ENCODE results near the gene LYG1. TPM values are rescaled to one million over a fixed set of nuclear protein-coding genes. Genes with fewer than 3 reads are reported as not detected.

LYG1 gene
- total and polyA plus RNA-seq, 2 of the 13 experiments (the other 11 are each of a cell fraction or from before 2014, with no cell fraction given) = 1.00 to 2.9 TPM

DNA sequence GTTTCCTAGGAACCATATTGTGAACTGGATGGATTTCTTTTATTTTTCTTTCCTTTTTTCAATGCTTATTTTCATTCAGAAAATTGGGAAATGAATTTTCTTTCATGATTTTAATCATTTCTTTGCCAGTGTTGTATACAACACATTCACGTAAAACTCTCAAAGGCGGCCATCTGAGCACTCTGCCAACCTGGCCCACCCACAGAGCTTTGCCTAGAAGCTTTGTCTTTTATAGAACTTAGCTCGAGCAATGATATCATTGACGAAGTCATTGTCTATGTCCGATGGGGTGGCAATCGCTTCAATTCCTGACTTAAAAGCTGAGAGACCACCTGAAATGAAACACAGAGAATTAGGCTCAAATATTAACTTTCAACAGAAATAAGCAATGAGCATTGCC lies 58.8 kb downstream of the LYG1 start (continued):
- TF ChIP-seq STAT5B (CRISPR knock-in tag; IDR thresholded peaks at IDR 0.05) (no peak), ZNF446 (CRISPR knock-in tag; IDR thresholded peaks at IDR 0.05) (no peak), ARID2 (CRISPR knock-in tag; IDR thresholded peaks at IDR 0.05; ENCODE audit: borderline replicate concordance) (no peak), ISL2 (CRISPR knock-in tag; IDR thresholded peaks at IDR 0.05) (no peak)

DNA sequence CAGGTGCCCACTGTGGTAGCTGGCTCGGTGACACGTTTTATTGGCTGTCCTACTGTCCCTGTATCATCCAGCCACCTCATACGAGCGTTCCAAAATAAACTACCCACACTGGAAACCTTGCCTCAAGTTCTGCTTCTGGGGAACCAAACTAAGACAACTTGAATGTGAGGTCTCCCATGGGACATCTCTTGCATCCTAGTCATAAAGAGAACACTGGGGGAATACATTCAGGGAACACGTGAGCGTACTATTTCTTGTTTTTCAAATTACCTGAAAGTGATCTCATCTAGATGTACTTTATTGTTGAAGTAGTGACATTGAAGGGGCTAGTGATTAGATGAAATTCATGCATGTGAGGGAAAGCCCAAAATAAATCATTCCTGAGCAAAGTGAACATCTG lies 60.6 kb downstream of the LYG1 start:
- Histone ChIP-seq H4K20me1 (ENCODE audit: insufficient read depth, low read length) (no peaks in the 10 kb centered on the region), H3K4me3 (replicated peaks in 1 of 3; ENCODE audit: insufficient read depth in 1 of 3, low read depth in 2 of 3, low read length in 3 of 3) (no peak overlapping the region), H3K79me2 (ENCODE audit: insufficient read depth, low read length) (no peaks in the 10 kb centered on the region), H3K4me1 (ENCODE audit: insufficient read depth, low read length) (no peaks in the 10 kb centered on the region), H3K9me3 (ENCODE audit: low read length) (no peaks in the 10 kb centered on the region), H2AFZ (ENCODE audit: low read length) (no peak overlapping the region), H3K27me3 (ENCODE audit: control insufficient read depth in 1 of 2, insufficient read depth in 2 of 2, low read length in 2 of 2) (no peaks in the 10 kb centered on the region), H3K9ac (ENCODE audit: insufficient read depth, low read depth, low read length) (no peak overlapping the region), H3K4me2 (ENCODE audit: low read depth, low read length) (no peak overlapping the region), H3K36me3 (replicated peaks in 1 of 2; ENCODE audit: control insufficient read depth in 1 of 2, insufficient read depth in 2 of 2, low read length in 2 of 2) (no peaks in the 10 kb centered on the region), H3K27ac (ENCODE audit: extremely low read length, insufficient read depth, low read length) (no peak overlapping the region)
- BruUV-seq (replicated peaks) = no TSS peak
- intact Hi-C loops (cut with micrococcal nuclease; ENCODE audit: unreplicated experiment) (loop anchor here (10.0 kb wide), 1 partner anchor 144 kb away; no protein-coding TSS in a partner anchor), in situ Hi-C loops (cut with HindIII; ENCODE audit: extremely low pct_ligation_motif_present, low pct_unique_long_range_greater_than_20kb) (no loop called here)
- WGBS (ENCODE audit: low lambda C conversion rate) = 65% methylated on average over 6 of the region's 6 CpGs
- no peak for ATAC-seq
- ChIA-PET CTCF (ENCODE audit: low intra/inter-chr PET ratio, low total read pairs) (no interaction called here), POLR2A (no interaction called here)
- TF ChIP-seq ZNF468 (CRISPR knock-in tag; IDR thresholded peaks at IDR 0.05) (no peak), ZNF747 (CRISPR knock-in tag; IDR thresholded peaks at IDR 0.05; ENCODE audit: borderline replicate concordance) (no peak), SUZ12 (IDR thresholded peaks at IDR 0.05; ENCODE audit: low read depth, low read length) (no peak), ZNF761 (CRISPR knock-in tag; conservative IDR thresholded peaks at IDR 0.05) (no peak)
- FAIRE-seq = no peak
- no peak for DNase-seq (ENCODE audit: low spot score)

DNA sequence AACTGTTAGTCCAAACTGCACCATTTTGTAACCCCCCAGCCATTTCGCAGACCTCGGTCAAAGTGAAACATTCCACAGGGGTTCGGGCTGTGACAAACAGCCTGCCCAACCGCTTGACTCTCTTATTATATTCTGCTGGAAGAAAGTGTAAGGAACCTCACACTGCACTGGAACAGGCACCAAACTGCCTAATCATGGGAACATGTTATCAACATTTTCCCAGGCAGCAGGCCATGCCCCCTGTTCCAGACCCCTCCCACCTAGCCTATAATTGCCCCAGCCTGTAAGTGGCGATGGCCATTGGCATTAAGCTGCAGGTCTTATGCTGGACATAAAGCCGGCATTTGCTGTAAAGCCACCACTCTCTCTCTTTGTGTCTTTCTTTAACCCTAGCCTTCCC lies 62.4 kb downstream of the LYG1 start:
- intact Hi-C loops (cut with micrococcal nuclease; ENCODE audit: unreplicated experiment) = no loop called here
- POLR2A ChIA-PET = no interaction called here
- no peaks in the 10 kb centered on the region for H3K9me3 ChIP-seq (ENCODE audit: low read length)
- ATAC-seq = no peak
- no peak for DNase-seq (ENCODE audit: low spot score)
- no peaks in the 10 kb centered on the region for H3K4me1 ChIP-seq (ENCODE audit: insufficient read depth, low read length)
- H4K20me1 ChIP-seq (ENCODE audit: insufficient read depth, low read length) = no peaks in the 10 kb centered on the region
- no peaks in the 10 kb centered on the region for H3K36me3 ChIP-seq (replicated peaks in 1 of 2; ENCODE audit: control insufficient read depth in 1 of 2, insufficient read depth in 2 of 2, low read length in 2 of 2)
- no peak overlapping the region for H3K9ac ChIP-seq (ENCODE audit: insufficient read depth, low read depth, low read length)
- no peak for TF ChIP-seq ZNF337 (CRISPR knock-in tag; IDR thresholded peaks at IDR 0.05; ENCODE audit: borderline replicate concordance, low read depth)
- no peak for TF ChIP-seq POLR2AphosphoS5 (IDR thresholded peaks at IDR 0.05; ENCODE audit: low read depth, low read length)
- TF ChIP-seq ZNF292 (CRISPR knock-in tag; IDR thresholded peaks at IDR 0.05; ENCODE audit: borderline replicate concordance, low read depth) = no peak
- TF ChIP-seq, protein P1, sequence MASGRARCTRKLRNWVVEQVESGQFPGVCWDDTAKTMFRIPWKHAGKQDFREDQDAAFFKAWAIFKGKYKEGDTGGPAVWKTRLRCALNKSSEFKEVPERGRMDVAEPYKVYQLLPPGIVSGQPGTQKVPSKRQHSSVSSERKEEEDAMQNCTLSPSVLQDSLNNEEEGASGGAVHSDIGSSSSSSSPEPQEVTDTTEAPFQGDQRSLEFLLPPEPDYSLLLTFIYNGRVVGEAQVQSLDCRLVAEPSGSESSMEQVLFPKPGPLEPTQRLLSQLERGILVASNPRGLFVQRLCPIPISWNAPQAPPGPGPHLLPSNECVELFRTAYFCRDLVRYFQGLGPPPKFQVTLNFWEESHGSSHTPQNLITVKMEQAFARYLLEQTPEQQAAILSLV (CRISPR knock-in tag; IDR thresholded peaks at IDR 0.05; ENCODE audit: borderline replicate concordance) = no peak
- no peak for TF ChIP-seq SP2 (CRISPR knock-in tag; IDR thresholded peaks at IDR 0.05)
- in situ Hi-C loops (cut with HindIII; ENCODE audit: extremely low pct_ligation_motif_present, low pct_unique_long_range_greater_than_20kb) = no loop called here
- H3K79me2 ChIP-seq (ENCODE audit: insufficient read depth, low read length) = no peaks in the 10 kb centered on the region
- H3K4me2 ChIP-seq (ENCODE audit: low read depth, low read length) = no peak overlapping the region
- no peak overlapping the region for H3K27ac ChIP-seq (ENCODE audit: extremely low read length, insufficient read depth, low read length)
- no TSS peak for BruUV-seq (replicated peaks)
- no peaks in the 10 kb centered on the region for H3K27me3 ChIP-seq (ENCODE audit: control insufficient read depth in 1 of 2, insufficient read depth in 2 of 2, low read length in 2 of 2)
- WGBS (ENCODE audit: low lambda C conversion rate) = 84% methylated on average over 6 of the region's 6 CpGs
- no peak overlapping the region for H2AFZ ChIP-seq (ENCODE audit: low read length)
- H3K4me3 ChIP-seq (replicated peaks in 1 of 3; ENCODE audit: insufficient read depth in 1 of 3, low read depth in 2 of 3, low read length in 3 of 3) = no peak overlapping the region
- FAIRE-seq = no peak
- CTCF ChIA-PET (ENCODE audit: low intra/inter-chr PET ratio, low total read pairs) = no interaction called here
